Thymus (tissue), 11 donors: ENCODE measurements around the gene DBNDD1. TPM values are rescaled to one million over a fixed set of nuclear protein-coding genes. Genes with fewer than 3 reads are reported as not detected.

ENCODE experiments used
- DNase-seq, 9 donors: peaks; one replicate each; pipeline ENCODE4 v3.0.0-alpha.2; 2013; ENCODE audit warnings: low spot score in 9 of 9, low read depth in 6 of 9, missing footprints in 1 of 9
- H3K27ac ChIP-seq, 2 donors: one replicate each; pipeline ENCODE4 v1.5.1; 2013; ENCODE audit warnings: control low read depth in 1 of 2, low read depth in 1 of 2, low read length in 1 of 2, mild to moderate bottlenecking in 1 of 2, moderate library complexity in 1 of 2
- H3K27me3 ChIP-seq, 2 donors: one replicate each; pipeline ENCODE4 v1.5.1; 2013; ENCODE audit warnings: low read length in 1 of 2; ENCODE audit not compliant: control insufficient read depth in 2 of 2, insufficient read depth in 1 of 2
- H3K36me3 ChIP-seq, 2 donors: one replicate each; pipeline ENCODE4 v1.5.1; 2013; ENCODE audit warnings: low read length in 1 of 2, mild to moderate bottlenecking in 1 of 2, moderate library complexity in 1 of 2; ENCODE audit not compliant: control insufficient read depth in 2 of 2, insufficient read depth in 2 of 2
- H3K4me1 ChIP-seq, 2 donors: one replicate each; pipeline ENCODE4 v1.5.1; 2013; ENCODE audit warnings: low read length in 2 of 2; ENCODE audit not compliant: control insufficient read depth in 2 of 2, insufficient read depth in 2 of 2
- H3K4me3 ChIP-seq, 2 donors: one replicate each; pipeline ENCODE4 v1.5.1; 2013; ENCODE audit warnings: low read length in 2 of 2, control low read depth in 1 of 2, mild to moderate bottlenecking in 1 of 2
- H3K9me3 ChIP-seq, 2 donors: one replicate each; pipeline ENCODE4 v1.5.1; 2013; ENCODE audit warnings: low read length in 1 of 2, mild to moderate bottlenecking in 1 of 2; ENCODE audit not compliant: control insufficient read depth in 2 of 2, insufficient read depth in 1 of 2
- WGBS: extraction: QIAGEN DNeasy Blood & Tissue Kit; methylation state at CpG from one replicate; pipeline ENCODE4 v1.1.7; 2013; 5-methylcytosine and 5-hydroxymethylcytosine counted together
- polyA plus RNA-seq: library from polyadenylated mRNA; stranded (reverse); fragments of 200-250 nt; gene quantifications from one replicate; pipeline ENCODE4 v1.2.3, GENCODE V29; 2013
- total RNA-seq: library from RNA; stranded (reverse); fragments of 120-200 nt; gene quantifications from one replicate; pipeline ENCODE4 v1.2.4, GENCODE V29; 2013
- donor health status: healthy.

The DBNDD1 gene
- total and polyA plus RNA-seq, 2 donors: 0.52 to 1.9 TPM

DNA sequence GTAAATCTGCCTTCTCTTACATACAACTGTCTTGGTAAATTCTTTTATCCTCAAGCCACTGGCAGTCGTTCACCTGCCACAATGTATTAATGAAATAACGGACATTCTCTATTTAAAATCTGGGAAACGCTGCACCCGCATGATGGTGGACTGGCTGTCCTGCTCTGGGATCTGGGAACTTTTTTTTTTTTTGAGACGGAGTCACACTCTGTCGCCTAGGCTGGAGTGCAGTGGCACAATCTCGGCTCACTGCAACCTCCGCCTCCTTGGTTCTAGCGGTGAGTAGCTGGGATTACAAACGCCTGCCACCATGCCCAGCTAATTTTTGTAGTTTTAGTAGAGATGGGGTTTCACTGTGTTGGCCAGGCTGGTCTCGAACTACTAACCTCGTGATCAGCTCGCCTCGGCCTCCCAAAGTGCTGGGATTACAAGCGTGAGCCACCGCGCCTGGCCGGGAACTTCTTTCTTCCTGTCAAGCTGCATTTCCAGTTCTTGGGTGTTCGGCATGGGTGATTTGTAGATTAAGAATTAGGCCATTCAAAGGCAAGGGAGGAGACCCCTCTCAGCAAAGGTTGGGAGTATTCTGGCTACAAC lies 29.6 kb upstream of the DBNDD1 start:
- Histone ChIP-seq H3K36me3 (no peaks in the 10 kb centered on the region), H3K27ac (no peak overlapping the region), H3K4me1 (no peaks in the 10 kb centered on the region), H3K4me3 (no peak overlapping the region), H3K27me3 (peaks cover 7 to 27% of the 10 kb centered on the region in 2 donors), H3K9me3 (peaks cover 0 to 3% of the 10 kb centered on the region in 2 donors)
- 90% methylated on average over 19 of the region's 19 CpGs for WGBS
- DNase-seq: no peak

- Histone ChIP-seq H3K27me3 (peaks cover 7 to 27% of the 10 kb centered on the region in 2 donors), H3K27ac (no peak overlapping the region), H3K36me3 (no peaks in the 10 kb centered on the region), H3K9me3 (peaks cover 0 to 3% of the 10 kb centered on the region in 2 donors), H3K4me1 (no peaks in the 10 kb centered on the region), H3K4me3 (no peak overlapping the region)
- DNase-seq: no peak
- 84% methylated on average over 12 of the region's 12 CpGs for whole genome bisulfite sequencing
Observed at GRCh38 chr16:90048347-90048722, 29.1 kb upstream of the DBNDD1 start.

GRCh38 chr16:90047714-90048346 lies 28.6 kb upstream of the DBNDD1 start:
- H3K36me3 ChIP-seq: no peaks in the 10 kb centered on the region
- no peak for DNase-seq
- no peak overlapping the region for H3K27ac ChIP-seq
- no peaks in the 10 kb centered on the region for H3K4me1 ChIP-seq
- peak overlapping the region in 1 of 2 donors; percentile 10 for H3K4me3 ChIP-seq
- H3K9me3 ChIP-seq: peaks cover 0 to 3% of the 10 kb centered on the region in 2 donors
- 24% methylated on average over 54 of the region's 59 CpGs for WGBS
- H3K27me3 ChIP-seq: peaks cover 7 to 27% of the 10 kb centered on the region in 2 donors

DNA sequence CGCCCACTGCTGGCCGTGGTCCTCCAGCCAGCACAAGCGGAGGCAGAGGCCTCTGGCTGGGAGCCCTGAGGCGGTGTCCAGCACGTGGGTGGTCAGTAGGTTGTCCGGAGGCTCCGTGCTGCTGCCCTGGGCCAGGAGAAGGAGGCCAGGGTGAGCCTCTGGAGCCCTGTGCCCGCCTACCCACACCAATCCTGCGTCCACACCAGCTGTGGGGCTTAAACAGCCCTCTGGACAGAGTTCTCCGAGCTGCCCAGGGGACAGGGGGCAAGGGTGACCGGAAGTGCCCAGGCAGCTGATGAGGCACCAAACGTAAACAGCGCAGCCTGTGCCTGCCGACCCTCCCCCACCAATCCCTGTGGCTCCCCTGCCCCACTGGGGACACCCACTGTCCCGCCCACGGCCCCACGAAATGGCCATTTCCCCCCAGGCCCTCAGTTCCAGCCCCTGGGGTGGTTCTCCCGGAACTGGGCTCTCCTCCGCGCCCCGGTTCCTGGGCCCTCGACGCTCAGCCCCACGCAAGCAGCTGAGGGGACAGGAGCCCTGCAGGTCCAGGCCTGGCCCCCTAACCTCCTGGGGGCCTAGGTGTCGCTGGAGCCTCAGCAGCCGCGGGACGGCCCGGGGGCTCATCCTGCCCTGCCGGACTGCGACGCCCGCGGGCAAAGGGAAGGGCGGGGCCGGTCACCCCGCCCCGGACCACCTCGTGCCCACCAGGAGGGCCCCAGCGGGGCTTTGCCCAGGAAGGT lies 27.9 kb upstream of the DBNDD1 start:
- peaks cover 0 to 3% of the 10 kb centered on the region in 2 donors for H3K9me3 ChIP-seq
- DNase-seq: no peak
- 5% methylated on average over 40 of the region's 40 CpGs for WGBS
- H3K4me3 ChIP-seq: peak overlapping the region in 1 of 2 donors; percentile 10
- H3K27ac ChIP-seq: no peak overlapping the region
- peaks cover 7 to 27% of the 10 kb centered on the region in 2 donors for H3K27me3 ChIP-seq
- no peaks in the 10 kb centered on the region for H3K36me3 ChIP-seq
- H3K4me1 ChIP-seq: no peaks in the 10 kb centered on the region

GRCh38 chr16:90046122-90046970 lies 27.1 kb upstream of the DBNDD1 start:
- H3K4me3 ChIP-seq: no peak overlapping the region
- WGBS: 54% methylated on average over 23 of the region's 23 CpGs
- peaks cover 0 to 3% of the 10 kb centered on the region in 2 donors for H3K9me3 ChIP-seq
- H3K36me3 ChIP-seq: no peaks in the 10 kb centered on the region
- no peak overlapping the region for H3K27ac ChIP-seq
- H3K4me1 ChIP-seq: no peaks in the 10 kb centered on the region
- H3K27me3 ChIP-seq: peaks cover 7 to 27% of the 10 kb centered on the region in 2 donors
- no peak for DNase-seq

DNA sequence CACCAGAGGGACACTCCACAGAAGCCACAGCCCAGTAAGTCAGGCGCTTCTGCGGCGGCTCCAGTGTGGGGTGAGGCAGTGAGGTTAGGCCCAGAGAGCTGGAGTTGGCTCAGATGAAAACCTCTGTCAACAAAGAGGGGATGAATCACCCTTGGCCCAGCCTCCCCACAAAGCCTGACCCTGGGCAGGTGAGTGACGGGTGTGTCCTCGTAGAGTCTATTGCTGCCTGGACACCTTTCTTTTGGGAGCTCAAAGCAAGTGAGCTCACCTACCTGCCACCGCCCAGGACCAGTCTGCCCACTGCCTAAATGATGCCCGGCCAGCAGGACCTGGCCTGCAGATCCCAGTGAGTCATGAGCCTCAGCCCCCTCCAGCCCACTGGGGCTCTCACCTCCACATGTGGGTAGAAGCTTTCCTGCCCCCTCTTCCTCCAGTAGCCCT lies 24.9 kb upstream of the DBNDD1 start:
- no peak overlapping the region for H3K27ac ChIP-seq
- DNase-seq: no peak

DNA sequence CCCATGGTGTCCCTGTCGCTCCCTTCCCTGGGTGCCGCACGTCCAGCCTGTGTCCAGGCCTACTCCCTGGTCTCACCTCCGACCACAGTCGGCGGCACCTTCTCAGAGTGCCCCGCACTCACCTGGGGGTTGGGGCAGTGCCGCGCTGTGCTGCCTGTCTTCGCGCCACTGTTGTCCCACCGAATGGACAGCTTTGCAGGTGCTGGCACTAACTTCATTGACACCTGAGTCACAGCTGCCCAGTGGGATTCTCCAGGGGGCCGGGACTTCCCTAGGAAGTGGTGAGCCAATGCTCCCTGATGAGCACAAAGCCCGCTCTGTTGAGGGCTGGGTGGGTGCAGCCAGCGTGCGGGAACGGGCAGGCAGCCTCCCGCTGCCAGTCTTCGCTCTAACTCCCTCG lies 24.3 kb upstream of the DBNDD1 start:
- no peak overlapping the region for H3K27ac ChIP-seq
- no peaks in the 10 kb centered on the region for H3K36me3 ChIP-seq
- peaks cover 0 to 3% of the 10 kb centered on the region in 2 donors for H3K9me3 ChIP-seq
- no peak overlapping the region for H3K4me3 ChIP-seq
- no peaks in the 10 kb centered on the region for H3K4me1 ChIP-seq
- 97% methylated on average over 20 of the region's 20 CpGs for WGBS
- H3K27me3 ChIP-seq: peaks cover 3 to 23% of the 10 kb centered on the region in 2 donors
- no peak for DNase-seq

More for the DNA sequence above, 24.9 kb upstream of the DBNDD1 start:
- Histone ChIP-seq H3K4me1 (no peaks in the 10 kb centered on the region), H3K27me3 (peaks cover 3 to 25% of the 10 kb centered on the region in 2 donors), H3K4me3 (no peak overlapping the region), H3K9me3 (peaks cover 0 to 3% of the 10 kb centered on the region in 2 donors), H3K36me3 (no peaks in the 10 kb centered on the region)
- 92% methylated on average over 7 of the region's 7 CpGs for WGBS

GRCh38 chr16:90042946-90043514 lies 23.8 kb upstream of the DBNDD1 start:
- Histone ChIP-seq H3K27ac (no peak overlapping the region), H3K4me3 (no peak overlapping the region), H3K4me1 (no peaks in the 10 kb centered on the region), H3K36me3 (no peaks in the 10 kb centered on the region), H3K9me3 (peaks cover 0 to 3% of the 10 kb centered on the region in 2 donors), H3K27me3 (peaks cover under 1 to 18% of the 10 kb centered on the region in 2 donors)
- no peak for DNase-seq
- WGBS: 90% methylated on average over 19 of the region's 19 CpGs
